Chondrocyte (in vitro differentiated cells): ENCODE measurements around the gene NSG2. TPM values are rescaled to one million over a fixed set of nuclear protein-coding genes. Genes with fewer than 3 reads are reported as not detected.

Experiments
- DNase-seq: peaks from one replicate; pipeline ENCODE4 v3.0.0; 2021; ENCODE audit warnings: mixed read lengths, low spot score
- H3K27ac Mint-ChIP-seq: one replicate; pipeline ENCODE4 v1.8.0; 2021; ENCODE audit warnings: mild to moderate bottlenecking, moderate library complexity, mixed read lengths; ENCODE audit not compliant: unreplicated experiment
- H3K27me3 Mint-ChIP-seq: 2 replicates; pipeline ENCODE4 v1.8.0; 2021; ENCODE audit warnings: low read depth, mixed read lengths
- H3K36me3 Mint-ChIP-seq: 2 replicates; pipeline ENCODE4 v1.8.0; 2021; ENCODE audit warnings: low read depth, mixed read lengths
- H3K4me1 Mint-ChIP-seq: 2 replicates; pipeline ENCODE4 v1.8.0; 2021; ENCODE audit warnings: low read depth, mild to moderate bottlenecking, mixed read lengths
- H3K4me3 Mint-ChIP-seq: one replicate; pipeline ENCODE4 v1.8.0; 2021; ENCODE audit warnings: mild to moderate bottlenecking, moderate library complexity, mixed read lengths; ENCODE audit not compliant: unreplicated experiment
- H3K9me3 Mint-ChIP-seq: 2 replicates; pipeline ENCODE4 v1.8.0; 2021; ENCODE audit warnings: low read depth, mixed read lengths
- total RNA-seq: library from RNA; stranded (reverse); gene quantifications from 3 replicates; pipeline ENCODE4 v1.2.1, GENCODE V29; 2021
- TF ChIP-seq, protein P1 (sequence below): fragments of 200-600 bp; sonication (generic); IDR thresholded peaks from 2 replicates; pipeline ENCODE4 v1.5.0; 2021; ENCODE audit warnings: antibody characterized with exemption, mild to moderate bottlenecking, moderate library complexity

The NSG2 gene
- total RNA-seq, 1 donor from 2014 or later: not detected

DNA sequence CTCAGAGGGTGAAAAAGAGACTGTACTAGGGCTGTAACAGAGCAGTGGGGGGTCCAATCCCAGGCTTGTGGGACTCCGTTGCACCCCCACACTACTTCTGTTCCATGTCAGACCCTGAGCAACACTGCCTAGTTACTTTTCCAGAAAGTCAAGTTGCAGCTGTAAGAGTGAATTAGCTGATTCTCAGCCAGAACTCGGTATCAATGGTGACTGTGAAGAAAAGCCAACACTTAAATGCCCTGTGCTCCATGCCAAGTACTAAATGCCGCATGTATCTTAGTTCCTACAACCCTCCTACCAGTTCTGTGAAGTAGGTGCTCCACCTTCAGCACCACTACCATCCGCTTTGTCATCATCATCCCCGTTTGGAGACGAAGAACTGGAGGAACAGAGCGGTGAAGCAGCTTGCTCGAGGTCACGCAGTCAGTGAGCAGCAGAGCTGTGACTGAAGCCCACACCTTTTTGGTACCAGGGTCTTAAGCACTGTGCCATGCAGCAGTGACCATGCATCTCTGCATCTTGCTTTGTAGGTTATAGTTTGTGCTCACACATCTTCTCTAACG, 64.3 kb downstream of the NSG2 start:
- Mint-ChIP-seq H3K4me1 (no peaks in the 10 kb centered on the region), H3K27ac (no peak overlapping the region), H3K9me3 (no peaks in the 10 kb centered on the region), H3K27me3 (peaks cover 26% of the 10 kb centered on the region), H3K4me3 (no peak overlapping the region), H3K36me3 (no peaks in the 10 kb centered on the region)
- TF ChIP-seq, protein P1, sequence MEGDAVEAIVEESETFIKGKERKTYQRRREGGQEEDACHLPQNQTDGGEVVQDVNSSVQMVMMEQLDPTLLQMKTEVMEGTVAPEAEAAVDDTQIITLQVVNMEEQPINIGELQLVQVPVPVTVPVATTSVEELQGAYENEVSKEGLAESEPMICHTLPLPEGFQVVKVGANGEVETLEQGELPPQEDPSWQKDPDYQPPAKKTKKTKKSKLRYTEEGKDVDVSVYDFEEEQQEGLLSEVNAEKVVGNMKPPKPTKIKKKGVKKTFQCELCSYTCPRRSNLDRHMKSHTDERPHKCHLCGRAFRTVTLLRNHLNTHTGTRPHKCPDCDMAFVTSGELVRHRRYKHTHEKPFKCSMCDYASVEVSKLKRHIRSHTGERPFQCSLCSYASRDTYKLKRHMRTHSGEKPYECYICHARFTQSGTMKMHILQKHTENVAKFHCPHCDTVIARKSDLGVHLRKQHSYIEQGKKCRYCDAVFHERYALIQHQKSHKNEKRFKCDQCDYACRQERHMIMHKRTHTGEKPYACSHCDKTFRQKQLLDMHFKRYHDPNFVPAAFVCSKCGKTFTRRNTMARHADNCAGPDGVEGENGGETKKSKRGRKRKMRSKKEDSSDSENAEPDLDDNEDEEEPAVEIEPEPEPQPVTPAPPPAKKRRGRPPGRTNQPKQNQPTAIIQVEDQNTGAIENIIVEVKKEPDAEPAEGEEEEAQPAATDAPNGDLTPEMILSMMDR: no peak
- no peak for DNase-seq

DNA sequence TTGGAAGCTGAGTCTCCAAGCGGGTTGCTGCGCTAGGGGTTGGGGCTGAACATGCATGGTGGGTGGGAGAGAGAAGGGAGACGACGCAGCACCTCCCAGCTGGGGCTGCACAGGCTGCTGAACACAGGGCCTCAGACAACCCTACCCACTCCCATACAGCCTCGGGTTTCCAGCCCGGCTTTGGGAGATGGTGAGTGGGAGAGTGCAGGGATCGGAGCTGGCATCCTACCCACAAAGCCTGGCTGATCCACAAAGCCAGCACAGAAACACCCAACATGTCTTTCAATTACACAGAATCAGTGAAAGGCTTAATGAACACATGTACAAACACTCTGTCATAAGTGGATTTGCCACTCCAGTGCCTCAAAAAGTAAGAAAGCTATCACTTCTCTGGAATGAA, 64.8 kb downstream of the NSG2 start:
- H3K27me3 Mint-ChIP-seq: peaks cover 28% of the 10 kb centered on the region

DNA sequence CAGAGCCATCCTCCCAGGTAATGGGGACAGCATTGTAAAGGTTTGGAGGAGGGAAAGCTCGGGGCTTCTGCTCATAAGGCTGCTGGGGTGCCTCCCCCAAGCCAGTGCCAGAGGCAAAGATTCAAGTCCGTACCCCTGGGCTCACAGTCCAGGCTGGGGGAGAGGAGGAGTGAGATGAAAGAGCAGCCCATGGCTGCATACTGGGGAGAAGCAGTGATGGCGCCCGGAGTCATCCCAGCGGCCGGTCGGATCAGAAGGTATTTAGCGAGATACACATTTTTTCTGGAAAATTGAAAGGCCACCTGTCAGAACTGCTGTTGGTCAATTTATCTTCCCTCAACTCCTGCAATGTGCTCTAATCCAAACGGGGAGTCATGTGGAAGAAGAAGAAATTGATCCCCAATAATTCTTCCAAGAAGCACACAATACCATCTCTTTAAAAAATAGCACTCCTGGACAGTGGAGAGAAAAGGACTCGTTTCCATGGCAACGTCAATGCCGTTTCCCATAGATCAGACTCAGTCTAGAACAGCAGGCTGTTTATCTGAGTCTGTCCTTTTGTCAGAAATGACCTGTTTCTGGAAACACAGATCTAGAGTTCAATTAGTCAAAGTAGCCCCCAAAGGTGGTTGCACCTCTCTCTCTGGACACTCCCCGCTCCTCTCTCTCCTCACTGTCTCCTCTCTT, 65.9 kb downstream of the NSG2 start:
- Mint-ChIP-seq H3K27me3 (peaks cover 31% of the 10 kb centered on the region), H3K36me3 (no peaks in the 10 kb centered on the region), H3K4me1 (no peaks in the 10 kb centered on the region), H3K9me3 (no peaks in the 10 kb centered on the region), H3K4me3 (no peak overlapping the region), H3K27ac (no peak overlapping the region)
- TF ChIP-seq, protein P1: no peak
- DNase-seq: no peak

More for the DNA sequence above, 64.8 kb downstream of the NSG2 start:
- TF ChIP-seq, protein P1: no peak
- Mint-ChIP-seq H3K4me1 (no peaks in the 10 kb centered on the region), H3K4me3 (no peak overlapping the region), H3K36me3 (no peaks in the 10 kb centered on the region), H3K27ac (no peak overlapping the region), H3K9me3 (no peaks in the 10 kb centered on the region)
- no peak for DNase-seq

DNA sequence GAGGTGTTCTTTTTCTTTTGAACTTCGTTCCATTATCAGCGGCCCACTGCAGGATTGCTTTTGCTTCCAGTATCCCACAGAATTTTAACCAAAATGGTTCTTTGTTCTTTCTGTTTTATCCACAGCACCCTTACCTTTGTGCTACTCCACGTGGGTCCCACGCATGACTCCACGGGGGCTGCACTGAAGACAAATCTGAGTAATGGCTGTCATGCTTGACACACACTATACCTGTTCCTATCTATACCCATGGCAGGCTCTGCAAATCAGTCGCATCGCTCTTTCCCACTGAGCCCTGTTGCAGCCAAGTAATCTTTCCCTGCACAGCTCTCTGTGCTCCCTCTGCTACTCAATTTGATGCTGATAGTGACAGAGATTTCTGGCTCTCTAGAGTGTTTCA, 69.7 kb downstream of the NSG2 start:
- Mint-ChIP-seq H3K36me3 (no peaks in the 10 kb centered on the region), H3K9me3 (no peaks in the 10 kb centered on the region), H3K27ac (no peak overlapping the region), H3K27me3 (peaks cover 20% of the 10 kb centered on the region), H3K4me3 (no peak overlapping the region), H3K4me1 (no peaks in the 10 kb centered on the region)
- no peak for DNase-seq
- TF ChIP-seq, protein P1: no peak

DNA sequence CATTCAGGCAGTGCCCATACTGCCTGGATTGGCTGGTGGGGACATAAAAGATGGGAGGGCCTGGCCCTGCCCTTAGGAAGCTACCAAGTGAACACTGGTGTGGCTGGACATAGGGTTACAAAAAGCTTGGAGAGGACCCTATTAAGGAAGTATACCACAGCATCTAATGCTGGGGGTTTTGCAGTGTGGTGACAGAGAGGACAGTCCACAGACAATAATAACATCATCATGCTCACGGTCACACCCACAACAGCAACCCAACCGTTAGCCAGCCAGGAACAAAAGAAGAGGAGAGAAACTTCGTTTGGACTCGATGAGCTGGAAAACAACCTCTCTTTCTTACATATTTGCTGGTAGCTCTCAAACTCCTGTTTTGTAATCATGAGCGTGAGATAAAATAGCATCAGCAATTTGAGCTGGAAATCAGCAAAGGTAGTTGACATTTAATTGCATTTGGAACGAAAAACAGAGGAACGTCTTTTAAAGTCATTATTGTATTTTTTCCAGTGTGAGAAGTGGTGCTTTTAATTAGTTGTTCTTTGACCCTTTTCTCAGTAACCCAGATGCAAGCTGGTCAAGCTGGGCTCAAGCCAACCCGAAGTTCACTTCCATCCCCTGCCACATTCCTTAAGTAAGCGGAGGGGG, 73.4 kb downstream of the NSG2 start:
- H3K27me3 Mint-ChIP-seq: peaks cover 12% of the 10 kb centered on the region
- no peak overlapping the region for H3K27ac Mint-ChIP-seq
- H3K9me3 Mint-ChIP-seq: peaks cover 3% of the 10 kb centered on the region
- H3K4me1 Mint-ChIP-seq: no peaks in the 10 kb centered on the region
- no peak overlapping the region for H3K4me3 Mint-ChIP-seq
- TF ChIP-seq, protein P1: no peak
- no peak for DNase-seq
- H3K36me3 Mint-ChIP-seq: no peaks in the 10 kb centered on the region
